SK-N-MC (cell line): ENCODE data around the gene MCF2L.

ENCODE experiments used
- FOXP2 ChIP-seq: optimal IDR thresholded peaks from 2 replicates; pipeline ENCODE3; 2011; ENCODE audit warnings: mild to moderate bottlenecking, moderate library complexity; ENCODE audit not compliant: insufficient read depth; ENCODE audit errors: extremely low read length, control extremely low read depth
- POLR2AphosphoS5 ChIP-seq: IDR thresholded peaks from 2 replicates; pipeline ENCODE4 v1.6.1; 2012; ENCODE audit warnings: mild to moderate bottlenecking, low read depth, low read length, borderline replicate concordance

DNA sequence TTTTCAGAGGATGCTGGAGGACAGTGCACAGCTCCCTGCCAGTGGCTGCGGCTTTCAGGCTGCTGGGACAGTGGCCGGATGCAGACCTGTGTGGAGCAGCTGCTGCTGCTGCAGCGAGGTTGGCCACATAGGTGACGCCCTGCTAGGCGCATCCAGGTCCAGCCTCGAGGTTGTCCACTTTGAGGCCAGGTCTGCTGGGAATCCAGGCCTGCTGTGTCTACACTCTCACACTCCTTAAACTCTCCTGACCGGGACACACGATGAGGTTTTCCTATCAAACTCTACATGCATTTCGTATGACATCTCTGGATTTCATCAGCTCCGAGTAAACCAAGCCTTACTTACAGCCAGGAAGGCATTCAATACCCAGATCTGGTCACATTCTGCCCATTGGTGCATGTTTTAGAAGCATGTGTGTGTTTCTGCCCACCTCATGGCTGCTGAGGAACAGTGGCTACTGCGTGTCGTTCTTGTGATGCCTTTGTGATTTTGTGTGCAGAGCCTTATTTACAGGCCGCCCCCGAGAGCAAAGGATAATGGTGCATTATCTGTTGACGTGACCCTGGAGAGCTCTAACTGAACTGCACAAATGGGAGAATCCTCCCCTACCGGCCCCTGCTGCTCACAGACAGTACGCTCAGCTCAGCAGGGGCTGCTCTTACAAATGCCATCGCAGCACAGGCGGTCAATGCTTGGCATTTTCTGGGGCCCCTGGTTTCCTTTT lies 12.3 kb upstream of the MCF2L start:
- TF ChIP-seq POLR2AphosphoS5, result no peak
- no peak for TF ChIP-seq FOXP2
